ENCODE data around the gene ITGA2B.
"Not testable (repeated sequence)": the region's sequence is repeated elsewhere in the genome, so short reads cannot be mapped to it uniquely, and the experiment has no call there.

ITGA2B gene

DNA sequence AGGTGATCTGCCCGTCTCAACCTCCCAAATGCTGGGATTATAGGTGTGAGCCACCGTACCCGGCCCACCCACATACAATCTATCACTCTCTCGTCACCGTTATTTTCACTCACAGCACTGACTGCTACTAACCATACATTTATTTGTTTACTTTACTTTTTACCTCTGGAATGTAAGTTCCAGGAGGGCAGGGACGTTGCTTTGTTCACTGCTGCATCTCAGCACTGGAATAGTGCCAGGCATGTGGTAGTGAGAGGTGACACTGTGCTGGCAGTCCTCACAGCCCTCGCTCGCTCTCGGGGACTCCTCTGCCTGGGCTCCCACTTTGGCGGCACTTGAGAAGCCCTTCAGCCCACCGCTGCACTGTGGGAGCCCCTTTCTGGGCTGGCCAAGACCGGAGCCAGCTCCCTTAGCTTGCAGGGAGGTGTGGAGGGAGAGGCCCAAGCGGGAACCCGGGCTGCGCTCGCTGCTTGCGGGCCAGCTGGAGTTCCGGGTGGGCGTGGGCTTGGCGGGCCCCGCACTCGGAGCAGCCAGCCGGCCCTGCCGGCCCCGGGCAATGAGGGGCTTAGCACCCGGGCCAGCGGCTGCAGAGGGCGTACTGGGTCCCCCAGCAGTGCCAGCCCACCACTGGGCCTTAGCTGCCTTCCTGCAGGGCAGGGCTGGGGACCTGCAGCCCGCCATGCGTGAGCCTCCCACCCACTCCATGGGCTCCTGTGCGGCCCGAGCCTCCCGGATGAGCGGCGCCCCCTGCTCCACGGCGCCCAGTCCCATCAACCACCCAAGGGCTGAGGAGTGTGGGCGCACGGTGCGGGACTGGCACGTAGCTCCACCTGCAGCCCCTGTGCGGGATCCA is 20.8 kb downstream of the ITGA2B start:
- not testable (repeated sequence) for DNase-seq

GRCh38 chr17:44367231-44367979 is 22.0 kb downstream of the ITGA2B start:
- no peak for DNase-seq

DNA sequence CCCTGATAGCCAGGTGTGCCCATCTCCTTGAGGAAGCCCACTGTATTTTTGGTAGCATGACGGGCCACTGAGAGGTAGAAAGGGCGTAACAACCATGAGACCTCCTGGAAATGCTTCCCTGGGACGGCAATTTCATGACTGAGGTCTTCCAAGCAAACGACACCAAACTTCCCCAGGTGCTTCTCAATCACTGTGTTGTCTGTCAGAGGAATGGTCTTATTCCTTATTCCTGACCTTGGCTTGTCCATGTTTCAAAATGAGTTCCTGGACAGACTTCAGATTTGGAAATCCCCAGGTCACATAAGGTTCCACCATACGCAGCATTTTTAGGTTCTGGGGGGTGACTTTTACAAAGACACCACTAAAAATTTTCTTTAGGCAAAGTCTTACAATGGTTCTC is 24.4 kb downstream of the ITGA2B start:
- DNase-seq: not testable (repeated sequence)

DNA sequence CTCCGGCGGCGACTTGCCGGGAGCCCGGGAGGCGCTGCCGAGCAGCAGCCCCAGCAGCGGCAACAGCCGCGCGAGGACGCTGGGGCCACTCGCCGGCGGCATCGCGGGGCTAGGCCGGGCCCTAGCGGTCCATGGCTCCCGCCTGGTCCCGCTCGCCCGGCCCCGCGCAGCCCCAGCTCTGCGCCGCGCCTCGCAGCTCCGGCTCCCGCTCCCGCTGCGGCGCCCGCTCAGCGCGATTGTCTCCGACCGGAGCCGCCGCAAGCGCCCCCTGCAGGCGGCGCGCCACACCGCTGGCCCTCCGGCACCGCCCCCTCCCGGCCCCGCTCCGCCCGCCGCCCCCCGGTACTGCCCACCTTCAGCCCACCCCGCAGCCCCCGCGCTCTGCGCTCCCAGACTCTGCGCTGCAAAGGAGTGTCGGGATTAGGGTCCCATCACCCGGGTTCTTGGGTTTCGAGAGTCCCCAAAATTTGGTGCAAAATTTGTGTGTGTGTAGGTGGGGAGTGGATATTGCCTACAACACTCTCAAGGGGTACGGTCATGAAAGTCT is 25.8 kb downstream of the ITGA2B start, which contains the start of gene FAM171A2:
FAM171A2 (minus strand) TSS at position 241 of the 547 bp plus-strand sequence; CDS start at position 102, 139 bp downstream.
- peak; percentile 54 for DNase-seq

GRCh38 chr17:44362949-44363612 is 26.4 kb downstream of the ITGA2B start:
- no peak for DNase-seq

DNA sequence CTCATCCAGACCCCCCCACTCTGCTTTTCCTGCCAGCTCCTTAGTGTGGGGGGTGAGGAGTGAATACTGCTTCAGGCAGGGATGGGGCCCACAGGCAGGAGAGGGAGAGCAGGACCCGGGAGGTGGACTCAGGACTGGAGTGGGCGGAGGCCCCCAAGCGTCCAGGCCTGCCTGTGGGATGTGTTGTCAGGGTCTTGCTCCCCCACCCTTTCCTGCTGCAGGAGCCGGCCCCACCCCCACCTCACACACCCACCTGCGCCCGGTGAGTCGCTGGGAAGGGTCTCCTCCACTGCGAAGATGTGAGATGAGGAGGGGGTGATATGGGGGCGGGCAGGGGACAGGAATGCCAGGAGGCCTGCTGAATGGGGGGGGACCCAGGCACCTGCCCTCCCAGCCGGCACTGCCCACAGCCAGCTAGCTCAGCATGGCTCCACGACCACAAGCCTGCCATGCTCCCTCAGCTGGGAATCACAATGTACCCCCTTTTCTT is 26.9 kb downstream of the ITGA2B start:
- no peak for DNase-seq

- DNase-seq: no peak
These were observed 27.9 kb downstream of the ITGA2B start for GRCh38 chr17:44361292-44362260.

DNA sequence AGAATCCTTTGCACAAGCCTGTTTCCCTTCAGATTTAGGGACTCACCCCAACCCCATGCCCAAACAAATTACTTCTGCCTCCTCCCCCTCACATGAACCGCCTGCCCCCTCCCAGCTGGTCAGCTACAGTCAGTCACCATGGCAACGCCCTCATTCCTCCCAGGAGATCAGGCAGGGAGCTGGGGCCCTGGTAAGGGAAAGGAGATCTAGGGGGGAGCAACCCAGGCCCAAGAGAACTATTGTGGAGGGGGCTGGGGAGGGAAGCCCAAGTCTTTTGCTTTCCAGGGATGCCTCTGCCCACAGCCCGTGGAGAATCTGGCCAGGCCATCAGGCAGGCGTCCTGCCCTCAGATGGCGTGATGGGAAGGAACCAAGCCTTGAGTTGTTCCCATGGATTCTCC is 28.6 kb downstream of the ITGA2B start:
- no peak for DNase-seq

DNA sequence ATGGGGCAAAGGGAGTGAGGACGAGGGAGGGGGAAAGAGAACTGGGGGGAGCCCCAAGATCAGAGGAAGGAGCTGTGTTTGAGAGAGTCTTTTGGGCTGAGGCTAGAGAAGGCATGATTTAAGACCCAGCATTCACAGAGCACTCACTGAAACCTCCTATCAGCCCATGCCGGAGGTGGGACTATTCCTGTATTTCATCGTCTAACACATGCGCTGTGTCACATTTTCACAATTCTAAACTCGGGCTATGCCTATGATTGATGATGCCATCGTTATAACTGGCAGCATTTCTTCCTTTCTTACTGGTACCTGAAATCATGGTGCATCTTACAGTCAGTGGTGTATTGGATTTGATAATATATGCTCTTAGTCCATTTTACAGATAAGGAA is 29.3 kb downstream of the ITGA2B start:
- no peak for DNase-seq

GRCh38 chr17:44359458-44360143 is 29.8 kb downstream of the ITGA2B start:
- DNase-seq: no peak

- no peak for DNase-seq
These were observed 30.4 kb downstream of the ITGA2B start for GRCh38 chr17:44359006-44359405.

GRCh38 chr17:44358066-44358465 is 31.4 kb downstream of the ITGA2B start:
- no peak for DNase-seq

DNA sequence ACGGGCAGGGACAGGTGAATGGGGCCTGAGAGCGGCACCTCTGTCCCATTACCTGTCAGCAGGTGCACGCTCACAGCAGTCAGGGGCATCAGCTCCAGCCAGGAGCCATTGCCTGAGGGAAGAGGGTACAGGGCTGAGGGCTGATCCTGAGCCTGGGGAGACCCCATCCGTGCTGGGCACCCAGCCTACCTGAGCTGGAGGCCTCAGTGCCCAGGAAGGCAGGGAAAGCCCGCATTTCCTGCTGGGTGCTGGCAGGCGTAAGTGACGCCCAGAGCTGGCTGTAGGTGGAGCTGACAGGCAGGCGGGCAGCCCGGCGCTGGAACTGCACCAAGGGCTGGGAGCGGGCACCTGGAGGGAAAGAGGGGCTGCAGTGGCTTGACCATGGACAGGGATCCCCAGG is 33.2 kb downstream of the ITGA2B start:
- no peak for DNase-seq

DNA sequence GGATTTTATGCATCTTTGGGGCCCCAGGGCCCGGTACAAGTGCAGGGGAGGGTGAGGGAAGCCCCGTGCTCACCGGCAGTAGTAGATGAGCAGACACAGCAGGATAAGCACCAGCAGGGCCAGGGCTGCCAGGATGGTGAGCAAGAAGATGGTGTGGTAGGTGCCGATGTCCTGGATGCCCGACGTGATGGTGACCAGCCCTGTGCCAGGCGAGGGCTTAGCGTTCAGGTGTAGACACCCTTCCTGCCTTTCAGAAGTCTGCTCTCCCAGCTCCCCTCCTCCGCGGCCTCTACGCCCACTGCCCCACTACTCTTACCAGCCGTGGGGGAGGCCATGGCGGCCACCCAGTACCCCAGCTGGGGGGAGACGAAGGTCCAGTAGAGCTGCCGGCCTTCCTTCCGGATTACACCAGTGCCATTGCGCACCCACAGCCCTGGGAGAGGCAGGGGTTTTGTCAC is 33.8 kb downstream of the ITGA2B start:
- DNase-seq: no peak

DNA sequence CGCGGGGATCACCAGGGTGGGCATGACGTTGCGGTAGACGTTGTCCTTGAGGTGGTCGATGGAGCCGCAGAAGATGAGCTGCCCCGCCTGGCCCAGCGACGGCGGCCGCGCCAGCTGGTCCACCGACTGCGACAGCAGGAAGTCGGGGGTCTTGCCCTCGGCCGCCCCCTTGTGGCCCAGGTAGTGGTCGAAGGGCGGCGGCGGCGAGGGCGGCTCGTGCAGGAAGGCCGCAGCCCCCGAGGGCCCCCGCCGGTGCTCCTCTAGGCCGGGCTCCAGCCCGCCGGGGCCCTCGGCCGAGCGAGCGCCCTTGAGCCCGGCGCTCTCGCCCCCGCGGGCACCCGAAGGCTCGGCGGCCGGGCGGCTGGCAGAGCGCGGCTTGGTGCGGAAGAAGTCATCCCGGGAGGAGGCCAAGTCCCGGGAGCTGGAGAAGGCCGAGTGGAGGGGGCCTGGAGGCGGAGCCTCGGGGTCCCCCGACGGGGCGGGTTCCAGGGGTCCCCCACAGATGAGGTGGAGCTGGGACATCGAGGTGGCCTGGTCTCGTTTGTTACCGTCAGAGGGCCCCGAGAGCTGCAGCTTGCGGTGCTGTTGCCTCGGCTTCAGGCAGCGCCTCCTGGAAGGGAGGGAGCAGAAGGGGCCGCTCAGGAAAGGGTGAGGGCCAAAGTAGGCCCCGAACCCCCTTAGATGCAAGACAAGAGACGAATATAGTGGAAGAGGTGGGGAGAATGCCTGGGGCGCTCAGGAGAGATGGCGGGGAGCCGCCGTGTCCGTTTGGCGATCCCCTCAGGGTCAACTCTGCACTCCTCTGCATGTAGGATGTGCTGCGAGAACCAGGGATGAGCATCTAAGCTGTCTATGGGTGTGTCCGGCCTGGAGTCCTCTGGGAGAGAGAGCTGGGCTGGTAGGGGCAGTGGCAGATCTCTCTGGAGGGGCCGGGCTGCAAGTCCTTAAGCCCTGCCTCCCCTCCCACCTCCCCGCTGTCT is 34.6 kb downstream of the ITGA2B start:
- no peak for DNase-seq

DNA sequence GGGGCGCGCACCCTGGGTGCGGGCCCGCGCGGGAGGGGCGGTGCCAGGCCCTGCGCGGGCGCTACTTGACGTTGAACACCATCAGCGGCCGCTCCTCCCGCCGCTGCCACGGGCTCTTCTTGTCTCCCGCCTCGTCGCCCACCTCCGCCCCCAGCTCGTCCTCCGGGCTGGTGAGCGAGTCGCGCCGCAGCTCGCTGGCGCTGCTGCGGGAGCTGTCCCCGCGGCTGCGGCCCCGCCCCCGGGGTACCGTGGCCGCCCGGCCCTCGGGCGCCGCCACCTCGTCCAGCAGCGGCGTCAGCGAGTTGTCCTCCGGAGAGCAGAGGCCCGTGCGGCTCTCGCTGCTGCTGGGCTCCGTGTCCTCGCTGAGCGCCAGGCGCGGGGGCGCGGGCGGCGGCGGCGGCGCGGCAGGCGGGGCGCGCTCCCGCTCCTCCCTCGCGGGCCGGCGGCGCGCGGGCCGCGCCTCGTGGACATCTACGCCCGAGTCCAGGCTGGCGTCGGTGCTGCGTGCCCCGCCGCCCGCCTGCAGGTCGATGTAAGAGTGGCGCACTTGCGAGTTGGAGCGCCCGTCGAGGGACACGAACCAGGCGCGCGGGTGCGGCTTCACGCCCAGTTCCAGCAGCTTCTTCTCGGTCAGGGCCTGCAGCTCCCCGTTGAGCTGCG is 35.6 kb downstream of the ITGA2B start:
- DNase-seq: no peak

DNA sequence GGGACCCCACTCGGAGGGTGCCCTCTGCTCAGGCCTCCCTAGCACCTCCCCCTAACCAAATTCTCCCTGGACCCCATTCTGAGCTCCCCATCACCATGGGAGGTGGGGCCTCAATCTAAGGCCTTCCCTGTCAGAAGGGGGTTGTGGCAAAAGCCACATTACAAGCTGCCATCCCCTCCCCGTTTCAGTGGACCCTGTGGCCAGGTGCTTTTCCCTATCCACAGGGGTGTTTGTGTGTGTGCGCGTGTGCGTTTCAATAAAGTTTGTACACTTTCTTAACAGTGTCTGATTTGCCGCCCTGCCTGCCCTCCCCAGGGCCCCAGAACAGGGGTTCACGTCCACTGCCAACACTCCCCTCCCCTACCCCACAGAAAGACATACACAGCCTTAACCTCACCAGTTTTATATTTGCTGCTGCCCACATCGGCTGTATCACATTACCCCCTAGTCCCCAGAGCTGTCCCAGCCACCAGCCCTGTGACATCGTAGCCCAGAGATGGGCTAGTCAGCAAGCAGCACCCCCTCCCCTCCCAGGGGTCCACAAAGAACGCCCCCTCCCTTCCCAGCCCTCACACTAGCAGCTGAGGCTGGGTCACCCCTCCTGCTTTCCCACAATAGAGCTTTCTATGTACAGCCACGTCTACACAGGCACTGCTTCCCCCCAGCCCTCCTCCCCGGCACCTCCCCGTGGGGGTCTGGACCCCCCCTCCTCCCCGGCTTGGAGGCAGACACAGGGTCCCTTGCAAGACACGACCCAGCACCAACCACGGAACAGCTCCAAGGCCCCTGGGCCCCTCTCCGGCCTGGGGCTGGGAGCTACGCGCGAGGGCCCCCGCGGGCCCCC is 36.4 kb downstream of the ITGA2B start:
- no peak for DNase-seq

Data from T1000 (cell line).